Mesothelial cell of epicardium (in vitro differentiated cells): ENCODE measurements around the gene PTPRQ. TPM values are rescaled to one million over a fixed set of nuclear protein-coding genes. Genes with fewer than 3 reads are reported as not detected.

Experiments used
- DNase-seq, 2 experiments: peaks; one replicate each; pipeline ENCODE4 v3.0.0; 2021; ENCODE audit warnings: low spot score in 2 of 2; ENCODE audit not compliant: unreplicated experiment in 2 of 2
- H3K27ac Mint-ChIP-seq: 2 replicates; pipeline ENCODE4 v1.8.0; 2021; ENCODE audit warnings: mixed read lengths
- H3K27me3 Mint-ChIP-seq: 2 replicates; pipeline ENCODE4 v1.8.0; 2021; ENCODE audit warnings: low read depth, mixed read lengths
- H3K36me3 Mint-ChIP-seq: 2 replicates; pipeline ENCODE4 v1.8.0; 2021; ENCODE audit warnings: mixed read lengths
- H3K4me1 Mint-ChIP-seq: 2 replicates; pipeline ENCODE4 v1.8.0; 2021; ENCODE audit warnings: mixed read lengths
- H3K4me3 Mint-ChIP-seq: 2 replicates; pipeline ENCODE4 v1.8.0; 2021; ENCODE audit warnings: mild to moderate bottlenecking, moderate library complexity, mixed read lengths
- H3K9me3 Mint-ChIP-seq: 2 replicates; pipeline ENCODE4 v1.8.0; 2021; ENCODE audit warnings: mixed read lengths
- CTCF ChIP-seq: fragments of 200-600 bp; sonication (generic); IDR thresholded peaks from one replicate; pipeline ENCODE4 v1.5.0; 2021; ENCODE audit warnings: antibody characterized with exemption; ENCODE audit not compliant: unreplicated experiment
- total RNA-seq: library from RNA; stranded (reverse); gene quantifications from 3 replicates; pipeline ENCODE4 v1.2.1, GENCODE V29; 2021

The PTPRQ gene
- total RNA-seq, 1 donor from 2014 or later: 17.5 TPM

DNA sequence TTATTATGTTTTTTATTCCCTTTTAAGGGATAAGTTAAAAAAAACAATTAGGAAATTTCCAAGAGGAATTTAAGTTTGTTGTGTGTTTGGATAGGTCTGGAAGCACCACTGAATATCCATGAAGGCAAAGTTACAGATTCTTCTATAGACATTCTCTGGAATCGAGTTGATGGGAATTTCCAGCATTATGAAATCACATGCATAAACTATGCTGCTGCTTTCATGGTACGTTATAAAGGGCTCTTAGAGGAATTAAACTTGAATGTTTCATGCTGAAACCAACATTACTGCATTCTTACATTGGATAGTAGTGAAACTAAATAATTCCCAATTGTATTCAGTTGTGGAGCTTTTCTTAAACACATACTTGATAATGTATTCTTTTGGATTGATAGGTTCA, 21.5 kb upstream of the PTPRQ start:
- Mint-ChIP-seq H3K36me3 (no peaks in the 10 kb centered on the region), H3K4me1 (peaks cover 53% of the 10 kb centered on the region), H3K4me3 (no peak overlapping the region), H3K27me3 (no peaks in the 10 kb centered on the region), H3K27ac (peak overlapping the region; percentile 58), H3K9me3 (no peaks in the 10 kb centered on the region)
- TF ChIP-seq CTCF: no peak
- no peak for DNase-seq

DNA sequence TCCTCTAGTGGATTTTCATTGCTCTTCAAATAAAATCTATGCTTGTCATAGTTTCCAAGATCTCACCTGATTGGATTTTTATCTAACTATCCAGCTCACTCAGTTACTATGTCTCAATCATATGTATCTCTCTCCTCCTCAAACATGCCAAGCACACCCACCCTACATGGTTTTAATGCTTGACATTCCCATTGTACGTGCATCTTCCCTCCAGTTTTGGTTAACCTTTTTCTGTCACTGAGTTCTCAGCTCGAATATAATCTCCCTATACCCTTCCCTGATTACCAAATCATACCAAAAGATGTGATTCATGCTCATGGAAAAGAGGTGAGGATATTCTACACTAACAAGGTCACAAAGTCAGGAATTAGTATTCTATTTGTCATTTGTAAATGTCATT, 12.0 kb upstream of the PTPRQ start:
- H3K4me3 Mint-ChIP-seq: no peak overlapping the region
- H3K36me3 Mint-ChIP-seq: no peaks in the 10 kb centered on the region
- no peak overlapping the region for H3K27ac Mint-ChIP-seq
- H3K4me1 Mint-ChIP-seq: peaks cover 23% of the 10 kb centered on the region
- no peak for DNase-seq
- no peaks in the 10 kb centered on the region for H3K27me3 Mint-ChIP-seq
- TF ChIP-seq CTCF: no peak
- H3K9me3 Mint-ChIP-seq: peaks cover 6% of the 10 kb centered on the region

DNA sequence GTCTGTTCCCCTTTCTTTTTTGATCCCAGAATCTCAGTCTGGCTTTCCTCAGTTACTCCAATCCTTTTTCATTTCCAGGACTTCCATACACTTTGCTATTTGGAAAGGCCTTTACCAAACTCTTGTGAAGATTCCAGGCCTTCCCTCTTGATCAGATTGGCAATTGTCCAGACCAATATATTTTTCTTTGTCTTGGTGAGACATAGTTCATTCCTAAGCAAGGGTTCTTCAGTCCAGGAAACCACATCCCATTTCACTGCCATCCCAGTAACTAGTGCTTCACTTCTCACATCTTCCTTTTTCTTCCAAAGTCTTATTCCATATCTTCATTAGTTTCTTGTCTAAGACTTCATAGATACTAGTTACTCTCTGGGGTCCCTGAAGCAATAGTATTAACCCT, 2.1 kb upstream of the PTPRQ start:
- Mint-ChIP-seq H3K27ac (peak overlapping the region; percentile 95), H3K4me3 (no peak overlapping the region), H3K4me1 (peaks cover 50% of the 10 kb centered on the region), H3K9me3 (peaks cover 10% of the 10 kb centered on the region), H3K27me3 (no peaks in the 10 kb centered on the region), H3K36me3 (peaks cover 6% of the 10 kb centered on the region)
- TF ChIP-seq CTCF: no peak
- DNase-seq: no peak

- H3K27me3 Mint-ChIP-seq: no peaks in the 10 kb centered on the region
- peaks cover 17% of the 10 kb centered on the region for H3K9me3 Mint-ChIP-seq
- peaks cover 50% of the 10 kb centered on the region for H3K4me1 Mint-ChIP-seq
- H3K27ac Mint-ChIP-seq: peak overlapping the region; percentile 95
- DNase-seq: no peak
- TF ChIP-seq CTCF: no peak
- peak overlapping the region; percentile 11 for H3K4me3 Mint-ChIP-seq
- peaks cover 13% of the 10 kb centered on the region for H3K36me3 Mint-ChIP-seq
These were observed 1.4 kb upstream of the PTPRQ start for GRCh38 chr12:80442426-80443222.

GRCh38 chr12:80445083-80445793, 1.2 kb downstream of the PTPRQ start:
- Mint-ChIP-seq H3K27ac (peak overlapping the region; percentile 97), H3K4me3 (peak overlapping the region; percentile 71), H3K36me3 (peaks cover 22% of the 10 kb centered on the region), H3K4me1 (peaks cover 49% of the 10 kb centered on the region), H3K27me3 (no peaks in the 10 kb centered on the region), H3K9me3 (peaks cover 17% of the 10 kb centered on the region)
- no peak for TF ChIP-seq CTCF
- DNase-seq: no peak
